SU-DHL-6 (cell line): ENCODE results near the gene ZNF644.

ENCODE experiments used
- EZH2phosphoT487 ChIP-seq: fragments of 200-600 bp; sonication (generic), shearing (Covaris generic); conservative IDR thresholded peaks from 2 replicates; pipeline ENCODE4 v1.6.1; 2018; ENCODE audit warnings: mild to moderate bottlenecking, antibody characterized with exemption, low read length, moderate library complexity, mixed read lengths
- TF ChIP-seq, protein P1 (sequence below): fragments of 200-600 bp; sonication (generic); IDR thresholded peaks from one replicate; pipeline ENCODE4 v1.5.1; 2017; ENCODE audit warnings: antibody characterized with exemption, mild to moderate bottlenecking, low read length, moderate library complexity; ENCODE audit not compliant: insufficient read depth, poor library complexity, severe bottlenecking

DNA sequence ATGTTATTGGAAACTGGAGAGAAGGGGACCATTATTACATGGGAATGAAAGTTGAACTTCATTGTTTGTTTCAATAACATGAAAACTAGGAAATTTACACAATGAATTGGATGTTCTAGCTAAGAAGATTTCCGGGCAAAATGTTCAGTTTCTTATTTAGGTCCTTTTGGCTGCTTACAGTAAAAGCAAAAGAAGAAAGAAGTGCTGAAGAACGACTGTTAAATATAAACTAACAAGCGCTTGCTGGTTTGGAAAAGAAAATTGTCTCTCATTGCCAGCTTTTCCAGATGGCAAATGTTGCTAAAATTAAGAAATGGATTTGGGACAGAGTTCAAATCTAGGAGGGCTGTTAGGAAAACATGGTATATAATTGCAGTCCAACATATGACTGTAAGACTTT, 139.6 kb downstream of the ZNF644 start:
- TF ChIP-seq, protein P1, sequence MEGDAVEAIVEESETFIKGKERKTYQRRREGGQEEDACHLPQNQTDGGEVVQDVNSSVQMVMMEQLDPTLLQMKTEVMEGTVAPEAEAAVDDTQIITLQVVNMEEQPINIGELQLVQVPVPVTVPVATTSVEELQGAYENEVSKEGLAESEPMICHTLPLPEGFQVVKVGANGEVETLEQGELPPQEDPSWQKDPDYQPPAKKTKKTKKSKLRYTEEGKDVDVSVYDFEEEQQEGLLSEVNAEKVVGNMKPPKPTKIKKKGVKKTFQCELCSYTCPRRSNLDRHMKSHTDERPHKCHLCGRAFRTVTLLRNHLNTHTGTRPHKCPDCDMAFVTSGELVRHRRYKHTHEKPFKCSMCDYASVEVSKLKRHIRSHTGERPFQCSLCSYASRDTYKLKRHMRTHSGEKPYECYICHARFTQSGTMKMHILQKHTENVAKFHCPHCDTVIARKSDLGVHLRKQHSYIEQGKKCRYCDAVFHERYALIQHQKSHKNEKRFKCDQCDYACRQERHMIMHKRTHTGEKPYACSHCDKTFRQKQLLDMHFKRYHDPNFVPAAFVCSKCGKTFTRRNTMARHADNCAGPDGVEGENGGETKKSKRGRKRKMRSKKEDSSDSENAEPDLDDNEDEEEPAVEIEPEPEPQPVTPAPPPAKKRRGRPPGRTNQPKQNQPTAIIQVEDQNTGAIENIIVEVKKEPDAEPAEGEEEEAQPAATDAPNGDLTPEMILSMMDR = no peak
- TF ChIP-seq EZH2phosphoT487 = no peak
